ENCODE data around the gene SSBP3.

DNA sequence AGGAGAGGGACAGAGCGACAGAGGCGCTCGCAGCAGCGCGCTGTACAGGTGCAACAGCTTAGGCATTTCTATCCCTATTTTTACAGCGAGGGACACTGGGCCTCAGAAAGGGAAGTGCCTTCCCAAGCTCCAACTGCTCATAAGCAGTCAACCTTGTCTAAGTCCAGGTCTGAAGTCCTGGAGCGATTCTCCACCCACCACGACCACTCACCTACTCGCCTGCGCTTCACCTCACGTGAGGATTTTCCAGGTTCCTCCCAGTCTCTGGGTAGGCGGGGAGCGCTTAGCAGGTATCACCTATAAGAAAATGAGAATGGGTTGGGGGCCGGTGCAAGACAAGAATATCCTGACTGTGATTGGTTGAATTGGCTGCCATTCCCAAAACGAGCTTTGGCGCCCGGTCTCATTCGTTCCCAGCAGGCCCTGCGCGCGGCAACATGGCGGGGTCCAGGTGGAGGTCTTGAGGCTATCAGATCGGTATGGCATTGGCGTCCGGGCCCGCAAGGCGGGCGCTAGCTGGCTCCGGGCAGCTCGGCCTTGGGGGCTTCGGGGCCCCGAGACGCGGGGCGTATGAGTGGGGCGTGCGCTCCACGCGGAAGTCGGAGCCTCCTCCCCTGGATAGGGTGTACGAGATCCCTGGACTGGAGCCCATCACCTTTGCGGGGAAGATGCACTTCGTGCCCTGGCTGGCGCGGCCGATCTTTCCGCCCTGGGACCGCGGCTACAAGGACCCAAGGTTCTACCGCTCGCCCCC, 206.3 kb downstream of the SSBP3 start, which contains the start of the genes CYB5RL and MRPL37:
- TF ChIP-seq, protein P1, sequence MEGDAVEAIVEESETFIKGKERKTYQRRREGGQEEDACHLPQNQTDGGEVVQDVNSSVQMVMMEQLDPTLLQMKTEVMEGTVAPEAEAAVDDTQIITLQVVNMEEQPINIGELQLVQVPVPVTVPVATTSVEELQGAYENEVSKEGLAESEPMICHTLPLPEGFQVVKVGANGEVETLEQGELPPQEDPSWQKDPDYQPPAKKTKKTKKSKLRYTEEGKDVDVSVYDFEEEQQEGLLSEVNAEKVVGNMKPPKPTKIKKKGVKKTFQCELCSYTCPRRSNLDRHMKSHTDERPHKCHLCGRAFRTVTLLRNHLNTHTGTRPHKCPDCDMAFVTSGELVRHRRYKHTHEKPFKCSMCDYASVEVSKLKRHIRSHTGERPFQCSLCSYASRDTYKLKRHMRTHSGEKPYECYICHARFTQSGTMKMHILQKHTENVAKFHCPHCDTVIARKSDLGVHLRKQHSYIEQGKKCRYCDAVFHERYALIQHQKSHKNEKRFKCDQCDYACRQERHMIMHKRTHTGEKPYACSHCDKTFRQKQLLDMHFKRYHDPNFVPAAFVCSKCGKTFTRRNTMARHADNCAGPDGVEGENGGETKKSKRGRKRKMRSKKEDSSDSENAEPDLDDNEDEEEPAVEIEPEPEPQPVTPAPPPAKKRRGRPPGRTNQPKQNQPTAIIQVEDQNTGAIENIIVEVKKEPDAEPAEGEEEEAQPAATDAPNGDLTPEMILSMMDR (IDR thresholded peaks at IDR 0.05), result no peak
- TF ChIP-seq POLR2A (IDR thresholded peaks at IDR 0.05), result peak in 1 of 2 donors; percentile 58

Data from thyroid gland (tissue), 4 donors.